Measurements from ENCODE around the gene CHAF1B.
"Not testable (repeated sequence)": the region's sequence is repeated elsewhere in the genome, so short reads cannot be mapped to it uniquely, and the experiment has no call there.

The CHAF1B gene

GRCh38 chr21:36399736-36400135 is 14.5 kb downstream of the CHAF1B start:
- H3K4me3 ChIP-seq; DNase-seq (ENCODE audit: low spot score in 2 of 2); H3K4me1 ChIP-seq; H3K9me3 ChIP-seq; H3K27me3 ChIP-seq (ENCODE audit: low read depth); in situ Hi-C loops (cut with MboI; ENCODE audit: low sequenced_read_pairs): not testable (repeated sequence)
- H3K36me3 ChIP-seq (replicated peaks) = peaks cover 69% of the 10 kb centered on the region

GRCh38 chr21:36400719-36401118 is 15.5 kb downstream of the CHAF1B start:
- peaks cover 65% of the 10 kb centered on the region for H3K36me3 ChIP-seq (replicated peaks)
- DNase-seq (ENCODE audit: low spot score in 2 of 2) = no peak
- no peaks in the 10 kb centered on the region for H3K27me3 ChIP-seq (ENCODE audit: low read depth)
- in situ Hi-C loops (cut with MboI; ENCODE audit: low sequenced_read_pairs) = no loop called here
- no peaks in the 10 kb centered on the region for H3K9me3 ChIP-seq
- H3K4me1 ChIP-seq = peaks cover 9% of the 10 kb centered on the region
- H3K4me3 ChIP-seq = no peak overlapping the region

DNA sequence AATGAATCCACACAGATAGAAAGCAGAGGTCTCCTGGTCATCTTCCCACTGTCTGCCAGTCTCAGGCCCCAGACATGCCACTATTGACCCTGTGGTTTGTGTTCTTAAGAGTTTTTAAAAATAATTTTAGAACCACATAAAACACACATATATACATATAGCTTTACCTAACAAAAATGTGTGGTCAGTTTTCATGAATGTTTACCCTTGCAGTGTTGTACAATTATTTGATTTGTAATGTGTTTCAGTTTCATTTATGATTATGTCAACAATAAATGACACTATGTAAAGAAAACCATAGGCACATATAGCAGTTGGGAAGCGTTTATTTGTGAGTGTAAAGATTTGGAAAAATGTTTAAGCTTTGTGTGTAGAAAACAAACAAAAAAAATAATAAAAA is 17.1 kb downstream of the CHAF1B start:
- Histone ChIP-seq H3K4me1 (peaks cover 9% of the 10 kb centered on the region), H3K27me3 (ENCODE audit: low read depth) (no peaks in the 10 kb centered on the region), H3K9me3 (no peaks in the 10 kb centered on the region), H3K36me3 (replicated peaks) (peaks cover 68% of the 10 kb centered on the region), H3K4me3 (no peak overlapping the region)
- no peak for DNase-seq (ENCODE audit: low spot score in 2 of 2)
- in situ Hi-C loops (cut with MboI; ENCODE audit: low sequenced_read_pairs) = no loop called here

DNA sequence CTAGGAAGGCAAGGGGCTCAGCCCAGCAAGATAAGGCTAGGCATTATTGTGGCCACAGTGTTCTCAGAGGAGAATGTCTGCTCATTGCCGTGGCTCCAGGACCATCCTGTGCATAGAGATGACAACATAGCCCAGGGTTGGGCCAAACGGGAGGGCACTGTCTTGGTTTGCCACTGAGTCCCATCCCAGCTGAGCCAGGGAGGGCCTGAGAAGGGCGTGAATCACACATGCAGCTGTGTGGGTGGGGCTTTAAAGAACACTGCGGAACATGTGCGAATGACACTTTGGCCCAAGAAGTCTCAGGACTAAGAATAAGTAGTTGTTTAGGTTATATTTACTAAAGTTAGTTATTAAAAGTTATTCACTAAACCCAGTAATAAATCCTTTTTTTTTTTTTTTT is 18.5 kb downstream of the CHAF1B start:
- in situ Hi-C loops (cut with MboI; ENCODE audit: low sequenced_read_pairs) = no loop called here
- peaks cover 9% of the 10 kb centered on the region for H3K4me1 ChIP-seq
- no peaks in the 10 kb centered on the region for H3K27me3 ChIP-seq (ENCODE audit: low read depth)
- H3K4me3 ChIP-seq = no peak overlapping the region
- peaks cover 66% of the 10 kb centered on the region for H3K36me3 ChIP-seq (replicated peaks)
- H3K9me3 ChIP-seq = no peaks in the 10 kb centered on the region
- DNase-seq (ENCODE audit: low spot score in 2 of 2) = peak in 1 of 2 experiments; percentile 38

DNA sequence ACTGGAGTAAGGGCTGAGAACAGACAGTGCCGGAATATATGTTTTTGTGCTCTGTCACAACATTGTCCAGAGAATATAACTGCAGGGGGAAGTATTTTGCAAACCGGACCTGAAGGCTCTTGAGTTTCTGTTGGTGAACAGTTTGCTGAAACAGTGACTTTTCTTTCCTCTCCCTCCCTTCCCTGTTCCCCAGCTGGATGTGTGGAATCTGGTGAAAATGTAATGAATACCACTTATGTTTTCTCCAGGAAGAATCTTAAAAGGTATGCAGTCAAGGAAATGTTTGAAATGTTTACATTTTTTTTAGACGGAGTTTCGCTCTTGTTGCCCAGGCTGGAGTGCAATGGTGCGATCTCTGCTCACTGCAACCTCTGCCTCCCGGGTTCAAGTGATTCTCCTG is 23.4 kb downstream of the CHAF1B start:
- Histone ChIP-seq H3K27me3 (ENCODE audit: low read depth) (no peaks in the 10 kb centered on the region), H3K36me3 (replicated peaks) (peaks cover 57% of the 10 kb centered on the region), H3K4me3 (no peak overlapping the region), H3K4me1 (peaks cover 2% of the 10 kb centered on the region), H3K9me3 (no peaks in the 10 kb centered on the region)
- DNase-seq (ENCODE audit: low spot score in 2 of 2) = no peak
- in situ Hi-C loops (cut with MboI; ENCODE audit: low sequenced_read_pairs) = no loop called here

- Histone ChIP-seq H3K4me3 (no peak overlapping the region), H3K4me1 (no peaks in the 10 kb centered on the region), H3K27me3 (ENCODE audit: low read depth) (no peaks in the 10 kb centered on the region), H3K36me3 (replicated peaks) (peaks cover 64% of the 10 kb centered on the region), H3K9me3 (no peaks in the 10 kb centered on the region)
- DNase-seq (ENCODE audit: low spot score in 2 of 2) = no peak
- in situ Hi-C loops (cut with MboI; ENCODE audit: low sequenced_read_pairs) = no loop called here
Observed at GRCh38 chr21:36411301-36411700, 26.1 kb downstream of the CHAF1B start.

- no peak for DNase-seq (ENCODE audit: low spot score in 2 of 2)
- Histone ChIP-seq H3K27me3 (ENCODE audit: low read depth) (no peaks in the 10 kb centered on the region), H3K4me3 (no peak overlapping the region), H3K36me3 (replicated peaks) (peaks cover 63% of the 10 kb centered on the region), H3K4me1 (no peaks in the 10 kb centered on the region), H3K9me3 (no peaks in the 10 kb centered on the region)
- in situ Hi-C loops (cut with MboI; ENCODE audit: low sequenced_read_pairs) = no loop called here
Observed at GRCh38 chr21:36412916-36413315, 27.7 kb downstream of the CHAF1B start.

DNA sequence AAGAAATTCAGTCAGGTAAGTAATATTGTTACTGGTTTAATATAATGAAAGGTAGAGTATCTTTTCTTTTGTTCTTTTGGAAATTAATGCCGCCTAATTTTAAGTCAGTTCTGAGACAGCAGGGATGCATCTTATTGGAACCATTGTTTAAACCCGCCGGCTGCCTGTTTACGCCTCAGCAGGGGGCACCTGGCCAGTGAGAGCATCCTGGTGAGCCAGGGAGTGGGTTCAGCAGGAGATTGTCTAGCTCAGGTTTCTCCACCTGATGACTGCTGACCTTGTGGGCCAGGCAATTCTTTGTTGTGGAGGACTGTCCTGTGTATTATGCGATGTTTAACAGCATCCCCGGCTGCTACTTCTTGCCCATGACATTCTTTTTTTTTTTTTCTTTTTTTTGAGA is 30.2 kb downstream of the CHAF1B start:
- in situ Hi-C loops (cut with MboI; ENCODE audit: low sequenced_read_pairs) = no loop called here
- Histone ChIP-seq H3K9me3 (no peaks in the 10 kb centered on the region), H3K36me3 (replicated peaks) (peaks cover 56% of the 10 kb centered on the region), H3K27me3 (ENCODE audit: low read depth) (no peaks in the 10 kb centered on the region), H3K4me3 (no peak overlapping the region), H3K4me1 (no peaks in the 10 kb centered on the region)
- no peak for DNase-seq (ENCODE audit: low spot score in 2 of 2)

- in situ Hi-C loops (cut with MboI; ENCODE audit: low sequenced_read_pairs) = no loop called here
- Histone ChIP-seq H3K4me1 (no peaks in the 10 kb centered on the region), H3K36me3 (replicated peaks) (peaks cover 29% of the 10 kb centered on the region), H3K9me3 (no peaks in the 10 kb centered on the region), H3K4me3 (no peak overlapping the region), H3K27me3 (ENCODE audit: low read depth) (no peaks in the 10 kb centered on the region)
- DNase-seq (ENCODE audit: low spot score in 2 of 2) = no peak
Observed at GRCh38 chr21:36419241-36419640, 34.0 kb downstream of the CHAF1B start.

GRCh38 chr21:36419996-36420395 is 34.8 kb downstream of the CHAF1B start:
- no peaks in the 10 kb centered on the region for H3K9me3 ChIP-seq
- no peak overlapping the region for H3K4me3 ChIP-seq
- in situ Hi-C loops (cut with MboI; ENCODE audit: low sequenced_read_pairs) = no loop called here
- peak; percentile 77 to 86 for DNase-seq (ENCODE audit: low spot score in 2 of 2)
- no peaks in the 10 kb centered on the region for H3K4me1 ChIP-seq
- H3K36me3 ChIP-seq (replicated peaks) = peaks cover 23% of the 10 kb centered on the region
- no peaks in the 10 kb centered on the region for H3K27me3 ChIP-seq (ENCODE audit: low read depth)

- peaks cover 19% of the 10 kb centered on the region for H3K36me3 ChIP-seq (replicated peaks)
- no peak for DNase-seq (ENCODE audit: low spot score in 2 of 2)
- in situ Hi-C loops (cut with MboI; ENCODE audit: low sequenced_read_pairs) = no loop called here
- no peak overlapping the region for H3K4me3 ChIP-seq
- no peaks in the 10 kb centered on the region for H3K9me3 ChIP-seq
- no peaks in the 10 kb centered on the region for H3K27me3 ChIP-seq (ENCODE audit: low read depth)
- H3K4me1 ChIP-seq = no peaks in the 10 kb centered on the region
Observed at GRCh38 chr21:36420571-36421339, 35.6 kb downstream of the CHAF1B start.

GRCh38 chr21:36422279-36423098 is 37.3 kb downstream of the CHAF1B start:
- Histone ChIP-seq H3K4me1 (no peaks in the 10 kb centered on the region), H3K36me3 (replicated peaks) (peaks cover 5% of the 10 kb centered on the region), H3K27me3 (ENCODE audit: low read depth) (no peaks in the 10 kb centered on the region), H3K4me3 (no peak overlapping the region), H3K9me3 (no peaks in the 10 kb centered on the region)
- peak; percentile 9 to 81 for DNase-seq (ENCODE audit: low spot score in 2 of 2)
- in situ Hi-C loops (cut with MboI; ENCODE audit: low sequenced_read_pairs) = no loop called here

GRCh38 chr21:36423771-36424433 is 38.7 kb downstream of the CHAF1B start:
- in situ Hi-C loops (cut with MboI; ENCODE audit: low sequenced_read_pairs) = no loop called here

GRCh38 chr21:36424592-36424991 is 39.4 kb downstream of the CHAF1B start:
- in situ Hi-C loops (cut with MboI; ENCODE audit: low sequenced_read_pairs) = no loop called here

More at GRCh38 chr21:36423771-36424433, 38.7 kb downstream of the CHAF1B start:
- DNase-seq (ENCODE audit: low spot score in 2 of 2) = no peak
- Histone ChIP-seq H3K9me3 (no peaks in the 10 kb centered on the region), H3K4me1 (no peaks in the 10 kb centered on the region), H3K4me3 (no peak overlapping the region), H3K27me3 (ENCODE audit: low read depth) (no peaks in the 10 kb centered on the region), H3K36me3 (replicated peaks) (peaks cover 5% of the 10 kb centered on the region)

More at GRCh38 chr21:36424592-36424991, 39.4 kb downstream of the CHAF1B start:
- H3K27me3 ChIP-seq (ENCODE audit: low read depth) = no peaks in the 10 kb centered on the region
- no peaks in the 10 kb centered on the region for H3K9me3 ChIP-seq
- no peaks in the 10 kb centered on the region for H3K4me1 ChIP-seq
- no peak for DNase-seq (ENCODE audit: low spot score in 2 of 2)
- peaks cover 5% of the 10 kb centered on the region for H3K36me3 ChIP-seq (replicated peaks)
- no peak overlapping the region for H3K4me3 ChIP-seq

Measured in HAP-1 (cell line).